HG03280 (cell line): Measurements from ENCODE around the gene HPS4.

Source experiments
- ATAC-seq: cut with Tn5 transposase; IDR thresholded peaks from one replicate; pipeline ENCODE4 v1.9.1; 2021; ENCODE audit warnings: mild to moderate bottlenecking, moderate library complexity; ENCODE audit not compliant: unreplicated experiment

The HPS4 gene

DNA sequence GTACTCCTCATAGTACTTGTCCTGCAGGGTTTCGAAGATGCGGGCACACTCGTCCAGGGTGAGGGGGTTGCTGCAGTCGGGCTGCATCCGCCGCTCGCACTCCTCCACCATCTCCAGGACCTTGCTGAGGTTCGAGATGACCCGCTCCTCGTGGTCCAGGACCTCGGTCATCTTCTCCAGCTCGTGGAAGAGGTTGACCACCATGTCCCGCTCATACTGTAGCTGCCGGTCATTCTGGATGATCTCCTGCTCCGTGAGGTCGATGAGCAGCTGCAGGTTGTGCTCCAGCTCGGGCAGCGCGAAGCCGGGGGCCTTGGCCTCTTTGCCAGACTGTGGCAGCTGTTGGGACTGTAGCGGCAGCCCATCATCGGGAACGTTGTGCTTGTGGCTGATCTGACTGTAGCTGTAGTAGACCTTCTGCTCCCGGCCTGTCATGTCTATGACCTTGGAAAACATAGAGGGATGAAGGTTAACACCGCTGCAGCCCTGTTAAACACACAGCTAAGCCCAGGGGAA, 15.7 kb upstream of the HPS4 start:
- no peak for ATAC-seq

DNA sequence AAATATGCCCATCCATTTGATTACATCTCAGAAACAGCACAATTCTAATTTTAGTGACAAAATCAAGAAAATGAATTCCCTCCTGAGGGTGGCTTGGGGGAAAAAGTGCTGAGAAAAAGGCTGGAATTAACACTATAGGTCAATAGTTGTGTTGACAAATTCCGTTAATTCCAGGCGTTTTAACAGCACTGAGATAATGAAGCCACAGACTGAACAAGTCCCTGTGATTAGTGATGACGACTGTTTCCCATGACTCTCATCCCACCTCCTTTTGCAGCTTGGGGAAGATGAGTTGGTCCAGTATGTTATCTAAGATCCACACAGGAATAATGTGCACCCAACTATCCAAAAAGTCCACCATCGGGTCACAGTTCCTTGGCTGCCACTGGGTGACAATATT, 12.9 kb upstream of the HPS4 start:
- ATAC-seq: no peak

DNA sequence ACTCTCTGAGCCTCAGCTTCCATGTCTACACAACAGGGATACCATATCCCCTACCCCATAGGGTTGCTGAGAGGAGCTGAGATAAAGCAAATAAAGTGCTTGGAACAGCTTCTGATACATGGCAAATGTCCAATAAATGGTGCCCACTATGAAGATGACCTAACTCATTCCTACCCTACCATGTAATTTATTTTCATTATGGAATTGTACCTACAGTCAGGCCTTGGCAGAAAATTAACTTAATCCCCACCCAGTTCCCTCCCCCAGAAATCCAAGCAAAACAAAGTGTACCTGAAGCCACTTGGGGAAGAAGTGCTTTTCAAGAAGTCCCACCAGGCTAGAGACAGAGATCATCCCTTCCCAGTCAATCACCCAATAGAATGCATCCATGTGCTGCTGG, 10.9 kb upstream of the HPS4 start:
- ATAC-seq: no peak

DNA sequence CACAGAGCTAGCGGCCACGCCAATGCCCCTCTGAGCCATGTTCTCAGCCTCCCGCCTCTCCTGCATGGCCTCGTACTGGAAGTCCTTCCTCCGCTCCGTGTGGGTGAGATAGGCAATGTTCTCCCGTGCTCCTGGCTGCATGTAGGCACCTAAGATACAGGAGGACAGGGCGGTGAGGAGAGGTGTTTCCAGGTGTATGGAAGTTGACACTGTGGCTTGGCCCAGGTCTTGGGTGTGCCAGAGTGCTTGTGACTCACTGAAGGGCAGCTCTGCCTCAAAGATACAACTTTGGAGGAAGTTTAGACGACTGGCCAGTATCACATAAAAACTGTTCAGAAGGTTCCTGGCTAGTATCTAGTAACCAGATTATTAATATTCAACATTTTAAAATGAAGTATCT, 8.6 kb upstream of the HPS4 start:
- ATAC-seq: no peak

DNA sequence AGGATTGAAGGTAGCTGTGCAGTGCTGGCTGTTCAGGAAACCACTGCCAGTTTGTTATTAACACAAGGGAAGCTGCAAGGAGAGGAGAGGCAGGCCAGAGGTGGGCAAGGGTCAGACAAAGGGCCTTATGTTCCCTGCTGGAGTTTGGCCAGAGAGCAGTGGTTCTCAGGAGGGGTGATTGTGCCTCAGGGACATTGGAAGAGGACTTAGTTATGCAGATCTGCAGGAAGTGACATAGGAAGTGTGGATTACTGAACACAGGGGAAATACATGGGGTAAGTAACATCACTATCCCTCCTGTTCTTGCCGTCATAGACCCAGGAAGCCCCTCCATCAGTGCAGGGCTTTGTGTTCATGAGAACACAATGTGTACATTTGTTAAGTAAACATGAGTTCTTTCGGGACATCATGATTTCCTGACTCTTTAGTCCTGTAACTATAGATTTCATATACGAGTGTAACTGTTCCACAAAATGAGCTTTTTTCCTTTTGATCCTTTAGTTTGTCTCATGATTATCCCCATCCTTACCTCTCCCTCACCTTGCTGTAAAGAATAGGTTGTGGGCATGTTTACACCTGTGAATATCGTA, 6.0 kb upstream of the HPS4 start:
- no peak for ATAC-seq

DNA sequence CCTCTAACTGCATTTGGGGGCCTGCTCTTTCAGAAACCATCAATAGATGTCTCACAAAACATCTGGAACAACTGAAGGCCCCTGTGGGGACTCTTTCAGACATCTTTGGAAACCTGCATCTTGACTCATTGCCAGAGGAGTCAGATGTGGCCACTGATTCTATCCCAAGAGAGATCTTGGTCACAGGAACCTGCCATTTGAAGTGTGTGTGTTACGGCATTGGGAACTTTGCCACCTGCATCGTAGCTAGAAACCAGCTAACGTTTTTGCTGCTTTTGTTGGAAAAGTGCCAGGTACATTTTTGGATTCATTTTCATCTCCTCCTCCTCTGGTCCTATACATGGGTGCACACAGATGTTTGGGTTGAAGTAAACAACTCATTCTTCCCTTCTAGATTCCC, 4.4 kb upstream of the HPS4 start:
- ATAC-seq: no peak

DNA sequence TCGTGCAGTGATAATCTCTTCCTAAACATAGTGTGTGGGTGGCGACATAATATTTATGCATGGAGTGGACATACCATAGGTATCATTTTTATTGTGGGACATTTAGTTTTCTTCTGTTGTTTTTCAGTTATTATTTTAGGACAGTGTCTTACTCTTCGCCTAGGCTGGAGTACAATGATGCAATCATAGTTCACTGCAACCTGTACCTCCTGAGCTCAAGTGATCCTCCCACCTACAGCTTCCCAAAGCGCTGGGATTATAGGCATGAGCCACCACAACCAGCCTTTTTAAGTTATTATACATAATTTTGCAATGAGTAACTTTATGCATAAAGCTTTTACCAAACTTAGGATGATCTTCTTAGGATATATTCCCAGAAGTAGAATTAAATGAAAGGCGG, 2.8 kb upstream of the HPS4 start:
- no peak for ATAC-seq

DNA sequence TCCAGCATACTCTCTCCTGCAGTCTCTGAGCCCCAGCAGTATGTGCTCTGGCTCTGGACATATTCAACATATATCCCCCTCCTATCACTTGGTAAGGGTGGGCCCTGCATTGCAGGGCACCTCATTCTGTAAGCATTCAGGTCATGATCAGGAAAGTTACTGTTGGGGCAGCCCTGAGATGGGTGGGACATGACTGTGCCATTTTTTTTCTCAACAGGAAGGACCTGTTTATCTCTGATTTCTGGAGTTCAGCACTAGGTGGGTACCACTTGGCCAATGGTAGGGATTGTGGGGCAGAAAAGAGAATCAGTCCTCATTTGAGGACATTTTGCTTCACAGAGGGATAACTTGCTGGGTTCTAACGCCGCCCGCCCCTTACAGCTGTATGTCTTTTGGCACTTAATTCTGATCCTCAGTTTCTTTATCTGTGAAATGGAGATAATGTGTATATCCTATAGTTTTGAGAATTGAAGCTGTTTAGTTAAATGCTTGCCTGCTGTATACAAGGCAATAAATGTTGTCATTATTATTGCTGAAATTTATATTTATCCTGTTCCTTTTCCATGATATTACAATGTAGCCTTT, 2.3 kb upstream of the HPS4 start:
- ATAC-seq: no peak

DNA sequence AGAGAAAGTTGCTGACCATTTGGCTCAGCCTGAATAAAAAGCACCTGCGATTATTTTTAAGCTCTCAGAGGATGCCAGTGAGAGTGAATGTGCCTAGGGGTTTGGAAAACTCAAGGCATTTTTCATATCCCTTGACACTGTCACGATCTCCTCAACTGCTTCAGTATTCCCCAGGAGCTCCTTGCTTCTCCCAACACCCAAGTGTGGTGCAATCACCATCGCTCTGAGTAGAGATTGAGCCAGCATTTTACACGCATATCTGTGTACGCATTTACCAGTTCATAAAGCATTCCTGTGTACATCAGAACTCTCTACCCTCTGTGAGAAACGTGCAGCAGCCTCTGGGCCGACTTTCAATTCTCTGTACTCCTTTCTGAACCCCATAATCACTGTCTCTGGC, 1.4 kb upstream of the HPS4 start:
- ATAC-seq: no peak

DNA sequence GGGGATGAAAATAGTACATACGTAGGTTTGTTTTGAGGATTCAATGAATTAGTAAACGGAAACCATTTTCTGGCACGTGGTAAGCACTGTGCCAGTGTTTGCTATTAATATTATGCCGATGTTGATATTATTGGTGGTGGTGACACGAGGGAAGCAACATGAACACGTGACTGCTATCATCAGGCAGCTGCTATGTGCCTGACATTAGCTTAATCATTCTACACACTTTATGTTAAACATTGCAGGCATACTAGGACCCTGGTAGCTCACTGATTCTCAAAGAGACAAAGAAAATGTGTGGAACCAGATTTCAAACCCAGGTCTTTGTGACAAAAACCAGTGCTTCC, 750 bp upstream of the HPS4 start:
- ATAC-seq: no peak

DNA sequence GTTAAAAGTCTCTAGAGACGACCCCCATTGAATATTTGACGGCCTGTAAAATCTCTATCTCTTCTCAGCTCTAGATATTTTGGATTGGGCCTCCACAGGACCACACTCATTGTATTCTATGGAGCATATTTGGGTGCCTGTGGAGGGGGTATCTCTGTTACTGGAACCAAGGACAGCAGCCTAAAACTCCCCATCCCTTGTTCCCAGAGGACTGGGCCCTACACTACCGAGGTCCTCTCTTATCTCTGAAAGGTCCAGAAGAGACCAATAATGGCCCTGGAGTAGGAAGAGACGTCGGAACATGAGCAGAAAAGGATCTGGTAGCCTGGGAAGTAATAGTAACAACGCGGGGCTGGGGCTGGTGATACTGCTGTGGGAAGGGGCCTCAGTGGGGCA, 542 bp downstream of the HPS4 start:
- no peak for ATAC-seq

DNA sequence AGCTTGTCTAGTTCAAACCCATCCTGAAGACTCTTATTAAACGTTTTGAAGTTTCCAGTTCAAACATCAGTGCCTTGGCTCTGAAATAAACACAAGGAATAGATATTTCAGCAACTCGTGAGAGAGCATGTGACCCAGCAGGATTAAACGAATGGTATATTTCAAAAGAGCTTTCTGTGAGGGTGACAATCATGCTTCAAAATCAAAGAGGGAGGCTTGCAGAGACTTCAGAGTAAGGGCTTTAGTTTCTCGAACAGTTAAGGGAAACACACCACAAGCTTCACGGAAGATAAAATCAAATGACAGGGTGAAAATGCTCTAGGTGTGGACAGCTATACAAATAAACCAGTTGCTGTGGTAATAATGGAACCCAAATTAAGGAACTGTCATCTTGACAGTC, 1.4 kb downstream of the HPS4 start:
- no peak for ATAC-seq

DNA sequence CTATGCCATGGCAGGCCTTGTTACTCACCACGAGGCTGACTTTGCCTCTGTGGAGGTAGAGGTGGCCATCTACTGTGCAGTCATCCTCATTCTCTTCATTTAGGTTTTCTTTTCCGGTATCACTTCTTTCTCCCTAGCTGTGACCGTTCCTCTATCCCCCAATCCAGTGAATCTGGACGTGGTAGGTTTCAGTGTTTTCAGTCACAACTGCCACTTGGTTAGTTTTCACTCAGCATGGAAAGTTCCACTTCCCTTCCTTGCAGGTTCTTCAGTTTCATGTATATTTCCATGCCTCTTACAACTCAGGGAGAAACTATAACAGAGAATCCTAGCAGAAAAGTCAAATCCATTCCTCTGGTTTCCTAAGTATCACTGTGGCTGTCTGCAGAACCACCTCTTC, 1.9 kb downstream of the HPS4 start:
- no peak for ATAC-seq

DNA sequence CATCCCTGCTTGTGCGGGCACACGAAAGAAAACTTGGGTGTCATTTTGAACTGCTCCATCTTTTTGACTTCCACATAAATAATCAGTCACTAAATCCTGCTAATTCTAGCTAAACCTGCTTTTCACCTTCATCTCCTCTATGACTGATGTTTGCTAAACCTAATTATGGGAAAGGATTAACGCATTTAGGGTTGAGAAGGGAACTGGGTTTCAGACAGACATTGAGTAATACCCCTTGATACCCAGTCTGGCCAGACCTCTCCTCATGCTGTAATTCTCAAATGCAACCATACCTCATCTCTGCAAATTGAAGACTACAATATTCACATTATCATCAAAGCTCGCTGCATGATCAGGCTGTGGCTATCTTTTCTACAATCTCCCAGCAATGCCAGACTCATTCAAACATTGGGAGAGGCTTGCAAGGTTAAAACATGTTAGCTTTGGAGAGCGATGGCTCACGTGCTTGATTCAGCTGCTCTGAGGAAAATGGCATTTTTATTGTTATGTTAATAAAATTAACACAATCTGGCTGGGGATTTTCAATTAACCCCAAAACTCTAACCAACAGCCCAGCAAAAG, 2.4 kb downstream of the HPS4 start:
- ATAC-seq: no peak

DNA sequence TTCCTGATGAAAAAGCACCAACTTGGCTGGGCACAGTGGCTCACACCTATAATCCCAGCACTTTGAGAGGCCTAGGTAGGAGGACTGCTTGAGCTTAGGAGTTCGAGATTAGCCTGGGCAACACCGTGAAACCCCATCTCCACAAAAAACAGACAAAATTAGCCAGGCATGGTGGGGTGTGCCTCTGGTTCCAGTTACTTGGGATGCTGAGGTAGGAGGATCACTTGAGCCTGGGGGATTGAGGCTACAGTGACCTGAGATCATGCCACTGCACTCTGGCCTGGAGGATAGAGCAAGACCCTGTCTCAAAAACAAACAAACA, 3.0 kb downstream of the HPS4 start:
- no peak for ATAC-seq

DNA sequence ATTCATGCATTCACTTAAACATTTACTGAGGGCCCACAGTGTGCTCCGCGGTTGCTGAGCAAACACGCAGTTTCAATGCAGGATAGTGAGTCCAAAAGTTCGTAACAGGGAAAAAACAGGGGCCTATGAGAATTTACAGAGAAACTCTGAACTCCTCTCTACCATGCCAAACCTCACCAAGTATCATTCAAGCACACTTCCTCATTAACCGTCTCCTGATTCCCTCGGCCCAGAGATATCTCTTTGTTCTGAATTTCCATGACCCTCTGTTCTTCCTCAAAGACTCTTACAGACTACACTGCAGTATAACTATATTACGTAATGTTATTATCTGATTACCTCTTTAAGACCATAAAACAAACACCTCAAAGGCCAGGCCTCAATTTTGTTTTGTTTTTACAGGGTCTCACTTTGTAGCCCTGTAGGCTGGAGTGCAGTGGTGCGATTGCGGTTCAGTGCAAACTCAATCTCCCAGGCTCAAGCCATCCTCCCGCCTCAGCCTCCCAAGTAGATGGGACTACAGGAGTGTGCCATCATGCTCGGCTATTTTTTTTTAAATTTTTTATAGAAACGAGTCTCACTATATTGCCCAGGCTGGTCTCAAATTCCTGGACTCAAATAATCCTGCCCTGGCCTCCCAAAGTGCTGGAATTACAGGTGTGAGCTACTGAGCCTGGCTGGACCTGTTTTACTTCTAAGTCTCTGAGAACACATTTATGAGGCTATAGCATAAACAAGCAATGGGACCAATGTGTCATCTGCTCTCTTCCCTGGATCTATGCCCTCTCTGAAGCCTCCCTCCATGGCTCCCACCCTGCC, 3.6 kb downstream of the HPS4 start:
- no peak for ATAC-seq

DNA sequence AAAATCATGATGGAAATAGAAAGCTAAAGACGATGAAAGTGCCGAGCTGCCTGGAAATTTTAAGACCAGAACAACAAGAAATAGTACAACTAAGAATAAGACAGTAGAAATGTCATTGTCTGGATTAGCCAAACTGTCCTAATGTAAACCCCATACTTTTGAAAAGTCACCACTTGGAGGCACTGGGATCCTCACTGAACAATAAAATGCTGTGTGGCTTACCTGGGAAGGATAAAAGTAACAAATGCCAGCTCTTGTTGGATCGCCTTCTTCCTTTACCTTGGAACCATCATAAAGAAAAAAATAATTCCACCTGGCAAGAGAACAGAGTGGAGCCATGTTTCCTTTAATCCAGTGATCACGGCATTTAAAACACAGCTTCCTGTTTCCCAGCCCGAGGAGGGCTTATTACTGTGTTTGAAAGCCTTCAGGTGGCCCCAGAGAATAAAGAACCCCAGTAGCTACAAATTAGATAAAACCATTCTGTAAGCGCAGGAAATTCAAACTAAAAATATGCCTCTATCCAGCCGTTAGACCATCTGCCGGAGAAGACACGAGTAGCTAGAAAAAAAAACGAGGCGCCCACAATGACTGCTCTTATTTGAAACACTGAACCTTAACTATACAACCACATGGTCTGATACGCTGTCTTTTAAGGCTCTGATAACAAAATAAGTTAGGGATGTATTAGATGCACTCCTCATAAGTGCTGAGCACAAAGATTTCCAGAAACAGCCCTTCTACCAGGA, 4.4 kb downstream of the HPS4 start:
- no peak for ATAC-seq

DNA sequence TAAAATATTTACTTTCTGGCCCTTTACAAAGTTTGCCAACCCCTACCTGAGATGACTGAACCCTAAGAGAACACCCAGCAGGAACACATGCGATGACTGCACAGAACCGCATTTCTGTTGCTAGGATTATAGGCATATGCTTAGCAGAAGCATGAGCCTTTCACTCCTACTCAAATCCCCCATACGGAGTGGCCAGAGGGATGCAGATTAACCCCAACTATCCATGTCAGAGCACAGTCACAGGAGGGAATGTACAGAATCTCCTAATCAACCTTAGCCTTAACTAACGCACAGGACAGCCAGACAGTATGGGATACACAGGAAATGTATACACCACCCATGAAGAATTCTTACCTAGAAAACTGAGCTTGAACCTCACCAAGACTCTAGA, 6.2 kb downstream of the HPS4 start:
- ATAC-seq: no peak

DNA sequence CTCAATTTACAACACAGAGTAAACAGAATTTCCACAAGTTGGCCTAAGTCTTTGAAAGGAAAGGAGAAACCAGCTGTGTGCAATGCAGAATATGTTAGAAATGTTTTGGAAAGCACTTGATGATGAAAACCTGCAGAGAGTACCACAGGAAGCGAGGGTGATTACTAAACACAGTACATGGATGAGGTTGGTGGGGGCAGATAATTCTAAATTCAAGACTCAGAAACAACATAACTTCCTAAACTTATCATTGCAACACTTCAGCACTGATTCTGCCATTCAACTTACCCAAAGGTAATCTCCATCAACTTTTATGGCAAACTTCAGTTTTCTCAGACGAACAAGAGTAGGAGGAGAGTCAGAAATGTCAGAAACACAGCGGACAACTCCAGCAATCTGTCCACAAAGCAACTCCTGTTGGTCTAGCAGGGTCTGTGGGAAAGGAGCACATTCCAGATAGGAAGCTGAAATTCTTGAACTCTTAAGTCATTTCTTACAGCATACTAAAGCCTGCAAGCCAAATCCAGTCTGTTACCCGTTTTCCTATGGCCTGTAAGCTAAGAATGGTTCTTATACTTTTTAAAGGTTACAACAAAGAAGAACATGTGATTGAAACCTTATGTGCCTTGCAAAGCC, 6.8 kb downstream of the HPS4 start:
- ATAC-seq: no peak

DNA sequence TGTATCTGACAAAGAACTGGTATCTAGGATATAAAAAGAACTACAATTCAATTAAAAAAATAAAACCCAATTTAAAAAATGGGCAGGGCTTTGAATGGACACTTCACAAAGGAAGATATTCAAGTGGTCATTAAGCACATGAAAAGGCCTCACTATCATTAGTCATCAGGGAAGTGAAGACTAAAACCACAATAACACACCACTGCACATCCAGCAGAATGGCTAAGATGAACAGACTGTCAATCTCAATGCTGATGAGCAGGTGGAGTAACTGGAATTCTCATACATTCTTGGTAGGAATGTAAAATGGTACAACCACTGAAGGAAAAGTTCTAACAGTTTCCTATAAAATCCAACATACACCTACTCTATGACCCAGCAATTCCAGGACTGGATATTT, 8.9 kb downstream of the HPS4 start:
- ATAC-seq: no peak

DNA sequence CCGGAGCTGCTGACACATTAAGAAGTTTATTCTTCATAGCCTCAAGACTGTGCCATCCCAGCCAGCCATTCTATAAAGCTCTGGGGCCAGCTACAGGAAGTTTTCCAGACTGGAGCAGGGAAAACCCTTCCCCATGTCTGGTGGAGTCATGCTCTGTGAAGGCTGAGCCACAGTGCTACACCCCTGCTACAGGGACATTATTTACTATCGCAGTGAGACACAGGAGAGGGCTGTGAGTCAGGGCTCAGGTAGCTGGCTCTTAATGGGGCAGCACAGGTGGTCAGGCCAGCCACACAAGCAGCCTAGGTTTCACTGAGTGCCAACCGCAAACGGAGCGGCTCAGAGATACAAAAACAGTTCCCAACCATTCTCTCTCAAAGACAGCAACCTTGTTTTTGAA, 12.1 kb downstream of the HPS4 start:
- ATAC-seq: no peak
